HepG2 (cell line): Measurements from ENCODE around the gene ERC1. TPM values are rescaled to one million over a fixed set of nuclear protein-coding genes. Genes with fewer than 3 reads are reported as not detected.

Source experiments
- ATAC-seq: fragments of 200-7000 bp; cut with Tn5 transposase; 3 replicates; pipeline ENCODE4 v1.9.1; 2020; ENCODE audit warnings: mild to moderate bottlenecking, moderate library complexity
- BruUV-seq: library from RNA; stranded (reverse); fragments of 400-500 nt; replicated peaks from 2 replicates; lab custom pipeline; 2021; lab: Mats Ljungman, UMichigan
- CTCF ChIA-PET: fragments of 300-600 bp; formaldehyde crosslinking; extraction: SDS; loops from one replicate; lab custom pipeline; 2021; ENCODE audit warnings: low total read pairs, inconsistent platforms, low intra/inter-chr PET ratio; lab: Yijun Ruan, JAX
- POLR2A ChIA-PET: fragments of 350-600 bp; sonication (Branson Sonifier 250); formaldehyde crosslinking; loops from one replicate; lab custom pipeline; 2020; ENCODE audit warnings: antibody characterized with exemption, inconsistent platforms; lab: Yijun Ruan, JAX
- DNase-seq: peaks from one replicate; pipeline ENCODE4 v3.0.0-alpha.2; 2015; ENCODE audit warnings: low spot score
- FAIRE-seq: peaks from 3 replicates; lab custom pipeline; 2011; peaks lifted over from hg19 to GRCh38; lab: Jason Lieb, UNC
- H2AFZ ChIP-seq: one replicate; pipeline ENCODE4 v1.6.1; 2011; ENCODE audit warnings: low read length, inconsistent platforms
- H3K27ac ChIP-seq: fragments of 300-600 bp; 3 replicates; pipeline ENCODE4 v1.8.0; 2011; ENCODE audit warnings: mixed run types, mild to moderate bottlenecking, mixed read lengths, low read length, inconsistent platforms; ENCODE audit not compliant: insufficient read depth; ENCODE audit errors: extremely low read length
- H3K27me3 ChIP-seq, 2 experiments: fragments of 200-600 bp in 1 of 2; 2 replicates in 1 of 2; 3 replicates in 1 of 2; pipeline versions ENCODE4 v1.6.0 to v1.8.0; 2011; ENCODE audit warnings: low read length in 2 of 2, mild to moderate bottlenecking in 2 of 2, moderate library complexity in 2 of 2, inconsistent platforms in 1 of 2; ENCODE audit not compliant: insufficient read depth in 2 of 2, control insufficient read depth in 1 of 2
- H3K36me3 ChIP-seq, 2 experiments: fragments of 200-600 bp in 1 of 2; replicated peaks in 1 of 2; 2 replicates in 1 of 2; 3 replicates in 1 of 2; pipeline versions ENCODE4 v1.5.1 to v1.8.0; 2011; ENCODE audit warnings: low read length in 2 of 2, inconsistent platforms in 1 of 2; ENCODE audit not compliant: insufficient read depth in 2 of 2, control insufficient read depth in 1 of 2
- H3K4me1 ChIP-seq: 2 replicates; pipeline ENCODE4 v1.5.1; 2012; ENCODE audit warnings: low read length, inconsistent platforms; ENCODE audit not compliant: insufficient read depth
- H3K4me2 ChIP-seq: 2 replicates; pipeline ENCODE4 v1.6.0; 2011; ENCODE audit warnings: low read depth, low read length, inconsistent platforms
- H3K4me3 ChIP-seq, 3 experiments: fragments of 200-600 bp in 1 of 3; sonication (generic), shearing (Covaris generic) in 1 of 3; replicated peaks in 1 of 3; 2 replicates each; pipeline ENCODE4 v1.5.1; 2011 to 2016; ENCODE audit warnings: low read length in 3 of 3, inconsistent platforms in 2 of 3, low read depth in 2 of 3, mild to moderate bottlenecking in 2 of 3, control low read depth in 1 of 3, mixed read lengths in 1 of 3; ENCODE audit not compliant: insufficient read depth in 1 of 3
- H3K79me2 ChIP-seq: one replicate; pipeline ENCODE4 v1.6.1; 2011; ENCODE audit warnings: low read length, inconsistent platforms; ENCODE audit not compliant: insufficient read depth
- H3K9ac ChIP-seq: 2 replicates; pipeline ENCODE4 v1.6.0; 2011; ENCODE audit warnings: mild to moderate bottlenecking, low read depth, low read length, inconsistent platforms; ENCODE audit not compliant: insufficient read depth
- H3K9me3 ChIP-seq: 2 replicates; pipeline ENCODE4 v1.5.1; 2012; ENCODE audit warnings: mild to moderate bottlenecking, low read length
- H4K20me1 ChIP-seq: 2 replicates; pipeline ENCODE4 v1.6.0; 2011; ENCODE audit warnings: inconsistent platforms, mild to moderate bottlenecking, low read length, moderate library complexity; ENCODE audit not compliant: insufficient read depth
- ATM ChIP-seq: fragments of 450-650 bp; IDR thresholded peaks from 2 replicates; pipeline ENCODE4 v1.7.1; 2017; ENCODE audit warnings: mild to moderate bottlenecking, borderline replicate concordance
- DMTF1 ChIP-seq: sonication (generic); formaldehyde crosslinking; IDR thresholded peaks from 2 replicates; pipeline ENCODE4 v1.4.0; 2020; ENCODE audit warnings: mild to moderate bottlenecking, missing genetic modification reagents
- MLXIP ChIP-seq: sonication (generic); formaldehyde crosslinking; IDR thresholded peaks from 2 replicates; pipeline ENCODE4 v1.9.0; 2021; ENCODE audit warnings: missing genetic modification reagents, borderline replicate concordance
- RELA ChIP-seq: sonication (generic); formaldehyde crosslinking; IDR thresholded peaks from 2 replicates; pipeline ENCODE4 v1.4.0; 2020; ENCODE audit warnings: missing genetic modification reagents
- TBX2 ChIP-seq: sonication (generic); formaldehyde crosslinking; IDR thresholded peaks from 2 replicates; pipeline ENCODE4 v1.5.0; 2020; ENCODE audit warnings: missing genetic modification reagents, mild to moderate bottlenecking, borderline replicate concordance
- YEATS4 ChIP-seq: sonication (generic); formaldehyde crosslinking; IDR thresholded peaks from 2 replicates; pipeline ENCODE4 v1.4.0; 2020; ENCODE audit warnings: missing genetic modification reagents, borderline replicate concordance
- ZNF3 ChIP-seq: IDR thresholded peaks from 2 replicates; pipeline ENCODE4 v1.7.0; 2017; ENCODE audit warnings: inconsistent platforms
- ZNF580 ChIP-seq: IDR thresholded peaks from 2 replicates; pipeline ENCODE4 v1.6.1; 2016; ENCODE audit warnings: low read depth, borderline replicate concordance
- WGBS: methylation state at CpG from one replicate; pipeline ENCODE4 v1.1.6; 2017; ENCODE audit warnings: low lambda C conversion rate; 5-methylcytosine and 5-hydroxymethylcytosine counted together
- in situ Hi-C: cut with HindIII; loops from 2 replicates; pipeline ENCODE4 v1.10.0; 2017; ENCODE audit warnings: low pct_unique_long_range_greater_than_20kb; ENCODE audit not compliant: extremely low pct_ligation_motif_present
- intact Hi-C: fragments of 100-400 bp; cut with micrococcal nuclease; formaldehyde crosslinking; loops from one replicate; pipeline ENCODE4 v1.10.0; 2022; ENCODE audit not compliant: unreplicated experiment
- polyA plus RNA-seq, 8 experiments: library from polyadenylated mRNA; depleted of rRNA in 3 of 8; stranded (reverse) in 7 of 8; unstranded in 1 of 8; fragments of >200 nt; fragmentation: Illumina TruSeq in 4 of 8; extraction: Trizol in 4 of 8; gene quantifications; 2 replicates each; pipeline versions ENCODE4 v1.2.1 to v1.2.3, GENCODE V29; 2011 to 2016; ENCODE audit warnings: low read depth in 4 of 8, missing spikeins in 1 of 8, mixed read lengths in 1 of 8; ENCODE audit not compliant: insufficient read depth in 1 of 8
- total RNA-seq, 5 experiments: library from RNA; depleted of rRNA; stranded (reverse); fragments of >200 nt; fragmentation: Illumina TruSeq; extraction: Trizol; gene quantifications; 2 replicates each; pipeline ENCODE4 v1.2.3, GENCODE V29; 2016; ENCODE audit warnings: low read depth in 1 of 5

ERC1 gene
- total and polyA plus RNA-seq, 2 of the 13 experiments (the other 11 are each of a cell fraction or from before 2014, with no cell fraction given) = 6.1 to 12.4 TPM

GRCh38 chr12:981176-981828, 9.7 kb upstream of the ERC1 start (continued):
- TF ChIP-seq MLXIP (CRISPR knock-in tag) (no peak), ZNF580 (no peak), YEATS4 (CRISPR knock-in tag) (no peak), TBX2 (CRISPR knock-in tag) (no peak), DMTF1 (CRISPR knock-in tag) (no peak), ZNF3 (CRISPR knock-in tag) (no peak)

GRCh38 chr12:981961-982360, 9.1 kb upstream of the ERC1 start:
- Histone ChIP-seq H3K4me2 (no peak overlapping the region), H3K27me3 (no peaks in the 10 kb centered on the region), H3K9me3 (no peaks in the 10 kb centered on the region), H3K36me3 (no peaks in the 10 kb centered on the region), H2AFZ (no peak overlapping the region), H3K4me3 (no peak overlapping the region), H3K4me1 (no peaks in the 10 kb centered on the region), H3K79me2 (no peaks in the 10 kb centered on the region), H4K20me1 (no peaks in the 10 kb centered on the region), H3K27ac (no peak overlapping the region), H3K9ac (no peak overlapping the region)
- ChIA-PET POLR2A (no interaction called here), CTCF (no interaction called here)
- WGBS = 67% methylated on average over 3 of the region's 3 CpGs
- BruUV-seq = no TSS peak
- FAIRE-seq = no peak
- in situ Hi-C loops (no loop called here), intact Hi-C loops (no loop called here)
- no peak for DNase-seq
- ATAC-seq = no peak
- TF ChIP-seq RELA (no peak), ATM (no peak)
